OCI-LY1 (cell line): ENCODE results near the gene GNG12.

Experiments
- H2AFZ ChIP-seq: fragments of 200-600 bp; sonication (generic), shearing (Covaris generic); 2 replicates; pipeline ENCODE4 v1.6.0; 2014; ENCODE audit warnings: antibody characterized with exemption, mild to moderate bottlenecking, low read length
- H3F3A ChIP-seq: fragments of 200-600 bp; sonication (generic), shearing (Covaris generic); 2 replicates; pipeline ENCODE4 v1.6.0; 2014; ENCODE audit warnings: mild to moderate bottlenecking, antibody characterized with exemption, low read length, moderate library complexity; ENCODE audit not compliant: insufficient read depth
- H3K27ac ChIP-seq: fragments of 200-600 bp; sonication (generic); 2 replicates; pipeline ENCODE4 v1.5.1; 2014; ENCODE audit warnings: low read length, mixed run types, mild to moderate bottlenecking, low read depth; ENCODE audit not compliant: poor library complexity, severe bottlenecking
- H3K27me3 ChIP-seq: fragments of 200-600 bp; sonication (generic); 2 replicates; pipeline ENCODE4 v1.6.0; 2014; ENCODE audit warnings: antibody characterized with exemption, mild to moderate bottlenecking, low read length, moderate library complexity; ENCODE audit not compliant: insufficient read depth
- H3K36me3 ChIP-seq: fragments of 200-600 bp; sonication (generic); 2 replicates; pipeline ENCODE4 v1.6.1; 2014; ENCODE audit warnings: mild to moderate bottlenecking, antibody characterized with exemption, low read length, moderate library complexity, mixed read lengths; ENCODE audit not compliant: insufficient read depth
- H3K4me1 ChIP-seq: fragments of 200-600 bp; sonication (generic); 2 replicates; pipeline ENCODE4 v1.5.1; 2014; ENCODE audit warnings: mild to moderate bottlenecking, low read length, moderate library complexity; ENCODE audit not compliant: insufficient read depth, severe bottlenecking
- H3K4me2 ChIP-seq: fragments of 200-600 bp; sonication (generic), shearing (Covaris generic); 2 replicates; pipeline ENCODE4 v1.6.1; 2014; ENCODE audit warnings: low read length
- H3K4me3 ChIP-seq: fragments of 200-600 bp; sonication (generic); 2 replicates; pipeline ENCODE4 v1.5.1; 2014; ENCODE audit warnings: low read length, low read depth, mild to moderate bottlenecking, mixed read lengths; ENCODE audit not compliant: poor library complexity, severe bottlenecking
- H3K79me2 ChIP-seq: fragments of 200-600 bp; shearing (Covaris generic); 2 replicates; pipeline ENCODE4 v1.6.1; 2016; ENCODE audit warnings: mixed run types, low read length, mixed read lengths; ENCODE audit not compliant: insufficient read depth
- H3K9ac ChIP-seq: fragments of 200-600 bp; sonication (generic), shearing (Covaris generic); 2 replicates; pipeline ENCODE4 v1.6.1; 2014; ENCODE audit warnings: mild to moderate bottlenecking, low read length, mixed read lengths
- H3K9me2 ChIP-seq: fragments of 200-600 bp; sonication (generic), shearing (Covaris generic); 2 replicates; pipeline ENCODE4 v1.6.1; 2014; ENCODE audit warnings: low read depth, mild to moderate bottlenecking, low read length, mixed read lengths
- H3K9me3 ChIP-seq: fragments of 200-600 bp; shearing (Covaris generic); 2 replicates; pipeline ENCODE4 v1.6.1; 2014; ENCODE audit warnings: low read length, mixed read lengths
- H4K20me1 ChIP-seq: fragments of 200-600 bp; sonication (generic), shearing (Covaris generic); 2 replicates; pipeline ENCODE4 v1.6.0; 2016; ENCODE audit warnings: mild to moderate bottlenecking, low read length; ENCODE audit not compliant: insufficient read depth
- EZH2 ChIP-seq: fragments of 200-600 bp; sonication (generic), shearing (Covaris generic); IDR thresholded peaks from 2 replicates; pipeline ENCODE4 v1.8.0; 2017; ENCODE audit warnings: borderline replicate concordance, mixed run types, mild to moderate bottlenecking, antibody characterized with exemption, low read length, moderate library complexity, mixed read lengths
- TF ChIP-seq, protein P1 (sequence below): fragments of 200-600 bp; sonication (generic), shearing (Covaris generic); IDR thresholded peaks from 2 replicates; pipeline ENCODE4 v1.5.1; 2017; ENCODE audit warnings: mild to moderate bottlenecking, antibody characterized with exemption, low read length, moderate library complexity, mixed read lengths

Gene GNG12

GRCh38 chr1:67792103-67792502, 41.2 kb downstream of the GNG12 start:
- Histone ChIP-seq H3K4me2 (no peak overlapping the region), H3K9ac (no peak overlapping the region), H3K79me2 (no peaks in the 10 kb centered on the region), H4K20me1 (no peaks in the 10 kb centered on the region), H3K4me1 (no peaks in the 10 kb centered on the region), H3K4me3 (no peak overlapping the region), H2AFZ (no peak overlapping the region), H3K27me3 (peaks cover 6% of the 10 kb centered on the region; the same call in 1 of the 2 replicates), H3F3A (no peaks in the 10 kb centered on the region), H3K36me3 (no peaks in the 10 kb centered on the region), H3K27ac (no peak overlapping the region), H3K9me2 (no peaks in the 10 kb centered on the region), H3K9me3 (0 out of 2 replicates have a peak, but pooled peaks cover 4% of the 10 kb centered on the region)
- TF ChIP-seq, protein P1, sequence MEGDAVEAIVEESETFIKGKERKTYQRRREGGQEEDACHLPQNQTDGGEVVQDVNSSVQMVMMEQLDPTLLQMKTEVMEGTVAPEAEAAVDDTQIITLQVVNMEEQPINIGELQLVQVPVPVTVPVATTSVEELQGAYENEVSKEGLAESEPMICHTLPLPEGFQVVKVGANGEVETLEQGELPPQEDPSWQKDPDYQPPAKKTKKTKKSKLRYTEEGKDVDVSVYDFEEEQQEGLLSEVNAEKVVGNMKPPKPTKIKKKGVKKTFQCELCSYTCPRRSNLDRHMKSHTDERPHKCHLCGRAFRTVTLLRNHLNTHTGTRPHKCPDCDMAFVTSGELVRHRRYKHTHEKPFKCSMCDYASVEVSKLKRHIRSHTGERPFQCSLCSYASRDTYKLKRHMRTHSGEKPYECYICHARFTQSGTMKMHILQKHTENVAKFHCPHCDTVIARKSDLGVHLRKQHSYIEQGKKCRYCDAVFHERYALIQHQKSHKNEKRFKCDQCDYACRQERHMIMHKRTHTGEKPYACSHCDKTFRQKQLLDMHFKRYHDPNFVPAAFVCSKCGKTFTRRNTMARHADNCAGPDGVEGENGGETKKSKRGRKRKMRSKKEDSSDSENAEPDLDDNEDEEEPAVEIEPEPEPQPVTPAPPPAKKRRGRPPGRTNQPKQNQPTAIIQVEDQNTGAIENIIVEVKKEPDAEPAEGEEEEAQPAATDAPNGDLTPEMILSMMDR: no peak
- TF ChIP-seq EZH2: no peak

DNA sequence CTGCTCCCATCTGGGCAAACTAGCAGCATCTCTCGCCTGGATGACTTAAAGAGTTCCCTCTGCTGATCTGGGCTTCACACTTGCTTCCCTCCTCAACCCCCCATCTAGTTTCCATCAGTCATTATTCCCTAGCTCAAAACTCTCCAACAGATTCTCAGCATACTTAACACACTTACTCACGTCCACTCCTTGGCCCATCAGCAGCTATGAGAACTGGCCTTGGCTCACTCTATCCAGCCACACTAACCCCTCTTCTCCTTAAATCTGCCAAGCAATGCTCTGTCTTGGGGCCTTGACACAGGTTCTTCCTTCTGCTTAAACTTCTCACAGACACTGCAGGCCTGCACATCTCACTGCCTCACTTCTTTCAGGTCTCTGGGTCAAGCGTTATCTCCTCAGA, 41.6 kb downstream of the GNG12 start:
- Histone ChIP-seq H3K27ac (no peak overlapping the region), H3K9ac (no peak overlapping the region), H2AFZ (no peak overlapping the region), H3K4me3 (no peak overlapping the region), H3K27me3 (peaks cover 6% of the 10 kb centered on the region; the same call in 1 of the 2 replicates), H4K20me1 (no peaks in the 10 kb centered on the region), H3K9me2 (no peaks in the 10 kb centered on the region), H3K4me2 (no peak overlapping the region), H3K79me2 (no peaks in the 10 kb centered on the region), H3K36me3 (no peaks in the 10 kb centered on the region), H3K9me3 (0 out of 2 replicates have a peak, but pooled peaks cover 3% of the 10 kb centered on the region), H3F3A (no peaks in the 10 kb centered on the region), H3K4me1 (no peaks in the 10 kb centered on the region)
- TF ChIP-seq, protein P1: no peak
- TF ChIP-seq EZH2: no peak

- no peak overlapping the region for H3K4me2 ChIP-seq
- H3K36me3 ChIP-seq: no peaks in the 10 kb centered on the region
- no peaks in the 10 kb centered on the region for H3K4me1 ChIP-seq
- no peaks in the 10 kb centered on the region for H4K20me1 ChIP-seq
- H3K9me2 ChIP-seq: no peaks in the 10 kb centered on the region
- H3K9ac ChIP-seq: no peak overlapping the region
- H2AFZ ChIP-seq: no peak overlapping the region
- no peaks in the 10 kb centered on the region for H3F3A ChIP-seq
- TF ChIP-seq EZH2: no peak
- TF ChIP-seq, protein P1: no peak
- no peaks in the 10 kb centered on the region for H3K9me3 ChIP-seq
- no peak overlapping the region for H3K27ac ChIP-seq
- H3K79me2 ChIP-seq: no peaks in the 10 kb centered on the region
- peaks cover 6% of the 10 kb centered on the region; the same call in 1 of the 2 replicates for H3K27me3 ChIP-seq
- H3K4me3 ChIP-seq: no peak overlapping the region
Observed at GRCh38 chr1:67791261-67791660, 42.0 kb downstream of the GNG12 start.
